HG03045 (cell line): ENCODE results near the gene KCNH6.

ENCODE experiments used
- ATAC-seq: cut with Tn5 transposase; IDR thresholded peaks from one replicate; pipeline ENCODE4 v1.9.1; 2021; ENCODE audit warnings: mild to moderate bottlenecking, moderate library complexity; ENCODE audit not compliant: unreplicated experiment

Gene KCNH6

DNA sequence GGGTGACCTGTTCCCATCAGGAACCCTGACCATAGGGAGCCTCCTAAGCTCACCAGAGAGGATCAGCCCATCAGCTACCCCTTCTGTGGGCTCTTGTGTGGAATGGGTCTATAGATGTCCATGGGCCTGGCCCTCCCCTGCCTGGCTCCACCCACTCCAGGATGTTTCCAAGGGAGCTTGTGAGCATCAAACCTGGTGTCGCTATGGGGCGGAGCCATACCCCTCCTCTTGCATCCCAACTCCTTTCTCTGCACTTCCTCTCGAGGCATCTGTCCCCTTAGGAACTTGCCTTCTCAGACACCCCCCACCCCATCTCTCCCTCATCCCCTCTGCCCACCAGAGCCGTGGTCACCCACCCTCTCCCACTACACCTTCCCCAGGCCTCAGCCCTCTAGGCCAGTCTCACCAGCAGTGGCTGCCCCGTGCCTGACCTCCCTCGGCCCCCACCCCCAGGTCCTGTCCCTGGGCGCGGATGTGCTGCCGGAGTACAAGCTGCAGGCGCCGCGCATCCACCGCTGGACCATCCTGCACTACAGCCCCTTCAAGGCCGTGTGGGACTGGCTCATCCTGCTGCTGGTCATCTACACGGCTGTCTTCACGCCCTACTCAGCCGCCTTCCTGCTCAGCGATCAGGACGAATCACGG, 10.4 kb downstream of the KCNH6 start:
- ATAC-seq, result no peak

DNA sequence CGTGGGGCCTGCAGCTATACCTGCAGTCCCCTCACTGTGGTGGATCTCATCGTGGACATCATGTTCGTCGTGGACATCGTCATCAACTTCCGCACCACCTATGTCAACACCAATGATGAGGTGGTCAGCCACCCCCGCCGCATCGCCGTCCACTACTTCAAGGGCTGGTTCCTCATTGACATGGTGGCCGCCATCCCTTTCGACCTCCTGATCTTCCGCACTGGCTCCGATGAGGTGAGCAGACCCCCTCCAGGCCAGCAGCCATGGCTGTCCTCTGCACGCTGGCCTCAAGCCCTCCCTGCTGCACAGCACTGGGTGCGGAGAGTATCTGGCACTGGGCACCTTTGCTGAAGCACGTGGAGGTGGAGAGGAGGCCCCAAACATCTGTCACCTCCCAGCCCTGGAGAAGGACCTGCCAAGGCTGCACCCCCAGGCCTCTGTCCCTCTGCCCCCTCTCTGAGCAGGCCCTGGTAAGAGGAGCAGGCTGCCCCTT, 11.0 kb downstream of the KCNH6 start:
- ATAC-seq, result no peak

DNA sequence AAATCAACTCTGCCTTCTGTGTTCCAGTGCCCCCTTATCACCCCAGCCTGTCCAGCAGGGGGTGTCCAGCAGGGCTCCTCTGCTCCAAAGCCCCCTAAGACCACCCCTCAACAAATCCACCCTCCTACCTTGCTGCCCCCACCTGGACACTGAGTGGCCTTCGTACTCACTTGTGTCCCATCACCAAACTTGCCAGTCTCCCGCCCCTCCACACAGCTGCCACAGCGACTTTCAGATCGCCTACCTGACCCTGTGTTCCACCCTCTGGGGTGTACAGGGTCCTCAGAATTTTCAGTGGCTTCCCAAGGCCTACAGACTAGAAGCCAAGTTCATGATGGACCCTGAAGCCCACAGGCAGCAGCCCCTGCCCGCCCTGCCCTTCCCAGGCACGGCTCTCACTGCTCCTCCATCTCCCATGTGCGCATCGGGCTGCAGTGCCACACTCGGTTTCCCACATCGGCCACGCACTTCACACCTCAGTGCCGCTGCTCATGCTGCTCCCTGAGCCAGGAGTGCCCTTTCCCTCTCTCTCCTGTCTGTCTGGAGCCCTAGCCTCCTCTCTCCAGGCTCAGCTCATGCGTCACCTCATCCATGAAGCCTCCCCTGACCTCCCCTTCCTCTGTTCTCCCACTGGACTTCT, 11.8 kb downstream of the KCNH6 start:
- ATAC-seq, result no peak

DNA sequence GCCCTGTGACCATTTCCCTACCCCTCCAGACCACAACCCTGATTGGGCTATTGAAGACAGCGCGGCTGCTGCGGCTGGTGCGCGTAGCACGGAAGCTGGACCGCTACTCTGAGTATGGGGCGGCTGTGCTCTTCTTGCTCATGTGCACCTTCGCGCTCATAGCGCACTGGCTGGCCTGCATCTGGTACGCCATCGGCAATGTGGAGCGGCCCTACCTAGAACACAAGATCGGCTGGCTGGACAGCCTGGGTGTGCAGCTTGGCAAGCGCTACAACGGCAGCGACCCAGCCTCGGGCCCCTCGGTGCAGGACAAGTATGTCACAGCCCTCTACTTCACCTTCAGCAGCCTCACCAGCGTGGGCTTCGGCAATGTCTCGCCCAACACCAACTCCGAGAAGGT, 12.5 kb downstream of the KCNH6 start:
- no peak for ATAC-seq

DNA sequence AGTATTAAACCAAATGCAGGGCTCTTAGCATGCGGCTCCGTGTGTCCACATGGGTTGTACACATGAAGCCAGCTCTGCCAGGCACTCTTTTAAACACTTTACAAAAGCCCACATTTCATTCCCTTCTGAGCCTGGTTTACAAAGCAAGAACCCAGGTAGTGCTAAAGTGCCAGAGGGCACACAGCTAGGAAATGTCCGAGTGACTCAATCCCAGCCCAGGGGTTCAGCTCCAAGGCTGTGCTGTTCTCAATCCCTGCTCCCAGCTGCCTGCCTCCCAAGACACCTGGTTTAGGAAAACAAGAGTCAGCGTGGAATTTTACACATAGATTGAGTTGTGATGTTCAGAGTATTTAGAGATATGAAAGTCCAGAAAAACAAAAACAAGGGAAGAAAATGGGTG, 13.8 kb downstream of the KCNH6 start:
- no peak for ATAC-seq

DNA sequence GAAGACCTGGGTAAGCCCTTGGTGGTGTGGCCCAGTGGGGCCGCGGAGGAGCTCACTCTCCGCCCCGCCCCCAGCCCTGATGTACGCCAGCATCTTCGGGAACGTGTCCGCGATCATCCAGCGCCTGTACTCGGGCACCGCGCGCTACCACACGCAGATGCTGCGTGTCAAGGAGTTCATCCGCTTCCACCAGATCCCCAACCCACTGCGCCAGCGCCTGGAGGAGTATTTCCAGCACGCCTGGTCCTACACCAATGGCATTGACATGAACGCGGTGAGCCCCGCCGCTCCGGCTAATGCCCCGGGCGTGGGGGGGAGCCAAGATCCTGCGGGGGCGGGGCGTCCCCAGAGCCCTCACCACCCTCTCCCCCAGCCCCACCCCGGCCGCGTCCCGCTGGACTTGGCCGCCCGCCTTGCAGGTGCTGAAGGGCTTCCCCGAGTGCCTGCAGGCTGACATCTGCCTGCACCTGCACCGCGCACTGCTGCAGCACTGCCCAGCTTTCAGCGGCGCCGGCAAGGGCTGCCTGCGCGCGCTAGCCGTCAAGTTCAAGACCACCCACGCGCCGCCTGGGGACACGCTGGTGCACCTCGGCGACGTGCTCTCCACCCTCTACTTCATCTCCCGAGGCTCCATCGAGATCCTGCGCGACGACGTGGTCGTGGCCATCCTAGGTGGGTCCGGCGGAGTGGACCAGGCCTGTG, 15.0 kb downstream of the KCNH6 start:
- no peak for ATAC-seq

DNA sequence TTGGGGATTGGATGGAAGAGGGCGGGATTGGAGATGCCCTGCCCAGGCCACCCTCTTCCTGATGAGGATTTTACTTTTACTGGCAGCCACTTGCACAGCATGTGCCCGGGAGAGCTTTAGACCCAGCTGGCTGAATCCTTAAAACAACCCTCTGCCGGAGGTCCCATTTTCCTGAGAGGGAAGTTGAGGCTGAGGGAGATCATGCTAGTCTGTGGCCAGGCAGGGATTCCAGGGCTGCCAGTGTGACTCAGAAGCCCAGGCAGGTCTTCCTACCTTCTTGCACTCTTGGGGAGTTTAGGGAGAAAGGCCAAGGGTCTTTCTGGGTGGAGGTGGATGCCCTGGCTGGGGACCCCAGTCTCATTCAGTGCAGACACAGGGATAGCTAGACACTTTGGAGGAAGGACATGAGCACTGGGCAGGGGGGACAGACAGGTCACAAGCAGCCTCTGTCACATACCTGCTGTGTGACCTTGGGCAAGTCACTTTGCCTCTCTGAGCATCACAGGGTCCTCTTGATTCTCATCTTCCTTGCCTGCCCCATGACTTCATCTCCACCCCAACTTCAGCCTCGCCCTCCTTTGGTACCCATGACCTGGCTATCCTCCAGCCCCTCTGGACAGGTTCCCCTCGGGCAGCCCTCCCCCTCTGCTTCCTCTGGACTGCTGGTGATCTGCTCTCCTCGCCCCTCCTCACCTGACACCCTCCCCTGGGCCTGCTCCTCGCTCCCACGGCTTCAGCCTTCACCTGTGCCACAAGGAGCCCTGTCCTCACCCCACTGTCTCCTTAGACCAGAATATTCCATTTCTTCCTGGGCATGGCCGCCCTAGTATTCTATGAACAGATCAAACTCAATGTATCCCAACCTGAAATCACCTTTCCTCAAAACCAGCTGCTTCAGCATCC, 15.8 kb downstream of the KCNH6 start:
- ATAC-seq, result no peak

DNA sequence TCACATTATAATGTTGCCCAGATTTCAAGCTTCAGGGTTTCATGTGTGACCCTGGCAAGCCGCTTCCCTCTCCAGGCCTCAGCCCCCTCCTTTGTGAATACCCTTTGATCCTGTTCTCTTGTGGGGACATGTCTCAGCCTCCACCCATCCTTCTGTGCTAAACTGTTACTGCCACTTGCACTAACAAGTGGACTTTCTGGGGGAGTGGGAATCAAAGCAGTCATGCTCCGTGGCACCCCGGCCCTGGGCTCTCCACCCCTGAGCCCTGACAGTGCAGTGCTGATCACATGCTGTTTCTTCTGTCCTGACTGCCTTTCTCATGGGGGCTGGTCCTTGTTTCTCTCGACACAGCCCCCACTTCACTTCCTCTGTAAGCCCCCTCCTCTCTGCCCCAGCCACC, 17.4 kb downstream of the KCNH6 start:
- ATAC-seq, result no peak

DNA sequence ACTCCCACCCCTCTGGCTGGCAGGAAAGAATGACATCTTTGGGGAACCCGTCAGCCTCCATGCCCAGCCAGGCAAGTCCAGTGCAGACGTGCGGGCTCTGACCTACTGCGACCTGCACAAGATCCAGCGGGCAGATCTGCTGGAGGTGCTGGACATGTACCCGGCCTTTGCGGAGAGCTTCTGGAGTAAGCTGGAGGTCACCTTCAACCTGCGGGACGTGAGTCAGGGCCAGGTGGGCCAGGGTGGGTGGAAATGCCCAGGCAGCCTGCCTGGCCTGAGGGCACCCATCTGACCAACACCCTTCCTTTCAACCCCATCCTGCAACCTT, 19.0 kb downstream of the KCNH6 start:
- no peak for ATAC-seq

DNA sequence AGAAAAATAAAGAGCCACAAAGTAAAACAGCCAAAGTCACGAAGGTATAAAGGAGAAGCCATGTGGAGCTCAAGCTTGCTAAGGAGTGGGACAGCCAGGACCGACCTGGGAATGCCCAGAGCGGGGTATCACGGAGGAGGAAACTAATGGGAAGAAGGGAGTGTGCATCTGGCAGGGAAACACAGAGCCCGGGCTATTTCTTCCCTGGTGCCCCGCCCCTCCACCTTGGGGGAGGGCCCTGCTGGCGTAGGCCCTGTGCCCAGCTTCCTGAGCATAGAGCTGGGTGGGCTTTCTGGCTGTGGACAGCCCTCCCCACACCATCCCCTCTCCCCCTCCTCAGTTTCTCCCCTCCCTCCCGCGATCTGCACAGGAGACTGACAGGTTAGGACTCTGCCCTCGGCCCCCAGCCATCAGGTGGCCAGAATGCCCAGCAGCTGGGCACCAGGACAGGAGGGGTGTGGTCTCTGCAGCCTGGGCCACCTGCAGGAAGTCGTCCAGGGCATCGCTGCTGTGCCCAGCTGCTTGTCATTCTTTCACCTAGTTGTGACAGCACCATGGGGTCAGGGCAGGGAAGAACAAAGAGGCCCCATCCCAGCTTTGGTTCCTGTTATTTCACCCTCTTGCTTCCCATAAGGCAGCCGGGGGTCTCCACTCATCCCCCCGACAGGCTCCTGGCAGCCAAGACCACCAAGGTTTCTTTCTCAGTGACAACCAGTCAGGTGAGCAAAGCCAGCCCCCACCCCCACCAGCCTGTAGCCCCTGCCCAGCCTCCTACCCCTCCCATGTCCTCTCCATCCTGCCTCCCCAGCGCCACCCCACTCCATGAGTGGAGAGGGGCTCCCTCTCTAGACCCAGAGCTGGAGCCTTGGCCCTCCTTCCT, 20.0 kb downstream of the KCNH6 start:
- ATAC-seq, result no peak

DNA sequence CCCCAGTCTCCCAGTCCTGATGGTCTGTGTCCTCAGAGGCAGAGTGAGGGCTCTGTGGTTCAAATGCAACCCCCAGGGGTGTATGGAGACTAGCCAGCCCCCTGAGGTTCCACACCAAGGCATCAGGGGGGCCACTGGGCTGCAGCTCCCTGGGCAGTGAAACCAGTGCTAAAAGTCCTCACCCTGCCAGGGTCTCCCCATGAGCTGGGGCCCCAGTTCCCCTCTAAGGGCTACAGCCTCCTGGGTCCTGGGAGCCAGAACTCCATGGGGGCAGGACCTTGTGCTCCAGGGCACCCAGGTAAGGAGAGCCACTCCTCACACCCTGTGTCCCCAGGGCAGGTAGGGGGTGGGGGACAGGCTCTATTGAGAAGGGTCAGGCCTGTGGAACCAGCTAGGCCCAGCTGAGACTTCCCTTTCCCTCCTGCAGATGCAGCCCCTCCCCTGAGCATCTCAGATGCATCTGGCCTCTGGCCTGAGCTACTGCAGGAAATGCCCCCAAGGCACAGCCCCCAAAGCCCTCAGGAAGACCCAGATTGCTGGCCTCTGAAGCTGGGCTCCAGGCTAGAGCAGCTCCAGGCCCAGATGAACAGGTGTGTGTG, 20.8 kb downstream of the KCNH6 start:
- no peak for ATAC-seq

DNA sequence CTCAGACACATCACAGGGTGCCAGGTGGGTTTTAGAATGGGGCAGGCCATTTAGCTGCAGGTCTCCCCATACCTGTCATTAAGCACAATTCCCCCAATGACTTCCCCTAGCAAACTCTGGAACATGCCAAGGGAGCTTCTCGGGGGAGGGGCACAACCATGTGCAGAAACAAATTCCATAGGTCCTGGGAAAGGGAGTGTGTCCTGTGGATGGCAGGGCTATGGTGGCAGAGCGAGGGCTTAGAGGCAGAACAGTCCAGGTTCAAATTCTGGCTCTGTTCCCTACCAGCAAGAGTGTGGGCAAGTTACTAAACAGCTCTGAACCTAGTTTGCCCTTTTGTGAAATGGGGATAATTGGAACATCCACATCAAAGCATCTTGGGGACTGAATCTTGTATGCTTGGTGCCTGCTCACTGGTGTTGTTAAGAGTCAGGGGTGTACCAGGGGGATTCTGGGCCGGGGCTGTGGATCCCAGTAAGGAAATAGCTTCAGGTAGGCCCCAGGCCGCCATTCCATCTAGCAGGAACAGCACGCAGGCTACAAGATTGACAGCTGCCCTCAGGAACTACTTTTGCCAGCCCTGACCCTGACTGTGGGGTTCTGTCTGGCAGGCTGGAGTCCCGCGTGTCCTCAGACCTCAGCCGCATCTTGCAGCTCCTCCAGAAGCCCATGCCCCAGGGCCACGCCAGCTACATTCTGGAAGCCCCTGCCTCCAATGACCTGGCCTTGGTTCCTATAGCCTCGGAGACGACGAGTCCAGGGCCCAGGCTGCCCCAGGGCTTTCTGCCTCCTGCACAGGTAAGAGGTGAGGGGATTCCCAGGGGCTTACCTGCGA, 21.5 kb downstream of the KCNH6 start:
- no peak for ATAC-seq

DNA sequence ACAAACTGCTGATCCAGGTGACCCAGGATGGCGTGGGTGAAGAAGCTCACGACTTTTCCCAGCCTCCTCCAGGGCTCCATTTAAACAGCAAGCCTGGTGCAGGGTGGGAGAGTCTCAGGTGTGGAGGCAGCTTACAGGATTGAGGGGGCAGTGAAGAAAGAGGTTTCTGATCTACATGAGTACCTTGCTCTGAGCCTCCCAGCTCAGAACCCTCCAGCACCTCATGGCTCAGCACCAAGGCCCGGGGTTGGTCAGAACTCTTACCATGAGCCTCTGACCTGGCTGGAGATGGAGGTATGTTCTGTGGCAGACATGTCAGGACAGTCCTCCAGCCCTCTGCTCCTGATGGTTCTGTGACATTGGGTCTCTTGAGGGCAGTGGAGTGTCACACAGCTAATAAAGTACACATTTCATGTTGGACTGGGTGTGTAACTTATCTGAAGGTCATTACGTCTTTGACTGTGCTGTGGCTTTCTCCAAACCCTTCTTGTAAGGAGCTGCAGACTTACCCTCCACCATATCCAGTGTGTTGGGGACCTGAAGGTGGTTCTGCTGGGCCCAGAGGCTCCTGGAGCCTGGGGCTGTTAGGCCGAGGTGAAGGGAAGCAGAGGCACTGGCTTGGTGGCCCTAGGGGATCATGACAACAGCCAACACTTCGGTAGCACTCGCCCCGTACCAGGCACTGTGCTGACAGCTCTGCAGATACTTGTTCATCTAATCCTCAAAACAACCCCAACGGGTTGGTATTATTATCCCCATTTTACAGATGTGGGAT, 23.3 kb downstream of the KCNH6 start:
- ATAC-seq, result no peak

DNA sequence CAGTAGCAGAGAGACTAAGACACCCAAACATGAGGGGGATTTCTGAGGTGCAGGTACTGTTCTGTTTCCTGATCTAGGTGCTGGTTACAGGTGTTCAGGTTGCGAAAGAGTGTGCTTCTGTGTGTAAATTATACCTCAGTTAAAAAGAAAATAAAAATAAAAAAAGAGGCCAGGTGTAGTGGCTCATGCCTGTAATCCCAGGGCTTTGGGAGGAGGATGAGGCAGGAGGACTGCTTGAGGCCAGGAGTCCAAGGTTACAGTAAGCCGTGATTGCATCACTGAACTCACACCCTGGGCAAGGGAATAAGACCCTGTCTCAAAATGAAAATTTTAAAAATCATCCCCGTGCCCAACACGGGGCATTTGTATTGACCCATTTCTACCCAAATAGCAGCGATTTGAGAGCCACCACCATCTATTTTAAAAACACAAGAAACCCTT, 23.9 kb downstream of the KCNH6 start:
- no peak for ATAC-seq

DNA sequence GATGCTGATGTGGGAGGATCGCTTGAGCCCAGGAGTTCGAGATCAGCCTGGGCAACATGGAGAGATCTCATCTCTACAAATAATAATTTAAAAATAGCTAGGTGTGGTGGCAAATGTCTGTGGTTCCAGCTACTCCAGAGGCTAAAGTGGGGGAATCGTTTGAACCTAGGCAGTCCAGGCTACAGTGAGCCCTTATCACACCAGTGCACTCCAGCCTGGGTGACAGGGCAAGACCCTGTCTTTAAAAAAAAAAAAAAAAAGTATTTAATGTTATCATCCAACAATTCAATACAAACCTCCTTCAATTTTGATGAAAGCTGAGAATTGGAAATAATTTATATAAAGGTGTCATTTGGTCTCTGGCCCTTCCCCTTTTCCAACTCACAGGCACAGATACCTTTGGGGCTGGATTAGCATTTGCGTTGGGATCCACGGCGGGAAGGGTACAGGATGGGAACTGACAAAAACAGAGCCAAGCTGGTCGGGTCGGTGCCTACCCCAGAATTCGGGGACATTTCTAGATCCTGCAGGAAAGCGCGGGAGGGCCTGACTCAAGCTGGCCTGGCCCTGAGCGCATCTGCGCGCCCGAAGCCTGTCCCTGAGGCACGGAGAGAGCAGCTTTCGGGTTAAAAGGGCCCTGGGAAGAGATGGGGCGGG, 26.3 kb downstream of the KCNH6 start:
- ATAC-seq, result peak; percentile 11

DNA sequence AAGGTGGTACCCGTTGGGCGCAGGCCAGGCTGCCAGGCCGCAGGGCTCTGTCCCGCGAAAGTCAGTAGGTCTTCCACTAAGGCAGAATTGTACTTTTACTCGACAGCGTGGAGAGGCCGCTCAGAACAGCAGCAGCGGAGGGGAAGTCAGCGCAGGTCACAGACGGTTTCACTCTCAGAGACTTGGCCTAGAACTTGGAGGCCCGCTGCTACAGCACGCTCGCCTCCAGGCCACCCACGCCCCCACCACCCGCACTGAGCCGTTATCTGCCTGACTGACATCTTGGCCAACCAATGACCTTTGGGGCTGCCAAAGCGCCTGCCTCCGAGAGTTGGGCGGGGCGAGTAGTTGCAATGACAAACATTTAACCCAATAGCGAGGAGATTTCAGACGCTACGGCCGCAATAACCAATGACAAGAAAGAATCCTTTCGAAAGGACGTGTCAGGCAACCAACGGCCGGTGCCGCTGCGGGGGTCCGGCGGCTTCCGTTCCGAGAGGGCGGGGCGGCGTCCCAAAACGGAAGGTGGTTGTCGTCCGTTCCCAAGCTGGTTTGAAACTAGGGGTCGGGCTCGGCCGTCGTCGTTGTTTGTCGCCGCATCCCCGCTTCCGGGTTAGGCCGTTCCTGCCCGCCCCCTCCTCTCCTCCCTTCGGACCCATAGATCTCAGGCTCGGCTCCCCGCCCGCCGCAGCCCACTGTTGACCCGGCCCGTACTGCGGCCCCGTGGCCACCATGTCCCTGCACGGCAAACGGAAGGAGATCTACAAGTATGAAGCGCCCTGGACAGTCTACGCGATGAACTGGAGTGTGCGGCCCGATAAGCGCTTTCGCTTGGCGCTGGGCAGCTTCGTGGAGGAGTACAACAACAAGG, 27.0 kb downstream of the KCNH6 start, which contains the start of gene DCAF7:
Gene DCAF7 (plus strand): TSS at position 532 of the 871 bp plus-strand sequence. CDS start 201 bp downstream, at position 733.
- peak; percentile 95 for ATAC-seq
